B cell (primary cell): ENCODE results near the gene ZNF672. TPM values are rescaled to one million over a fixed set of nuclear protein-coding genes. Genes with fewer than 3 reads are reported as not detected.

ENCODE experiments used
- ATAC-seq: fragments of 200-7000 bp; cut with Tn5 transposase; one replicate; pipeline ENCODE4 v1.10.0; 2021; ENCODE audit warnings: low read depth, mild to moderate bottlenecking, moderate number of reproducible peaks, moderate library complexity
- CTCF ChIA-PET: fragments of 350-600 bp; sonication (Branson Sonifier 250); formaldehyde crosslinking; loops from one replicate; lab custom pipeline; 2021; ENCODE audit warnings: antibody characterized with exemption, inconsistent platforms; lab: Charles Lee
- POLR2A ChIA-PET: fragments of 350-600 bp; sonication (Branson Sonifier 250); formaldehyde crosslinking; loops from one replicate; lab custom pipeline; 2021; ENCODE audit warnings: antibody characterized with exemption; lab: Charles Lee
- DNase-seq: peaks from one replicate; pipeline ENCODE4 v3.0.0; 2013
- H2AFZ ChIP-seq: 2 replicates; pipeline ENCODE4 v1.6.1; 2012; ENCODE audit warnings: mild to moderate bottlenecking, low read depth, low read length; ENCODE audit not compliant: insufficient read depth, poor library complexity, severe bottlenecking
- H3K27ac ChIP-seq, 2 donors: 1 replicate in 1 of 2; 2 replicates in 1 of 2; pipeline ENCODE4 v1.5.1; 2012 to 2013; ENCODE audit warnings: low read length in 2 of 2, mild to moderate bottlenecking in 2 of 2, moderate library complexity in 1 of 2
- H3K27me3 ChIP-seq, 4 experiments: fragments of 200-600 bp in 1 of 4; sonication (generic) in 1 of 4; replicated peaks in 1 of 4; 1 replicate in 2 of 4; 2 replicates in 2 of 4; pipeline versions ENCODE4 v1.6.1 to v1.7.0; 2013 to 2016; ENCODE audit warnings: low read length in 3 of 4, mild to moderate bottlenecking in 2 of 4, mixed read lengths in 1 of 4, moderate library complexity in 1 of 4; ENCODE audit not compliant: insufficient read depth in 4 of 4, control insufficient read depth in 3 of 4; ENCODE audit errors: control extremely low read depth in 1 of 4
- H3K36me3 ChIP-seq, 2 experiments: replicated peaks in 1 of 2; 1 replicate in 1 of 2; 2 replicates in 1 of 2; pipeline versions ENCODE4 v1.6.1 to v1.7.1; 2013; ENCODE audit warnings: low read length in 1 of 2; ENCODE audit not compliant: insufficient read depth in 2 of 2, control insufficient read depth in 1 of 2; ENCODE audit errors: control extremely low read depth in 1 of 2, extremely low read depth in 1 of 2
- H3K4me1 ChIP-seq, 2 donors: fragments of 200-600 bp in 1 of 2; sonication (generic) in 1 of 2; 1 replicate in 1 of 2; 2 replicates in 1 of 2; pipeline versions ENCODE4 v1.5.1 to v1.6.1; 2013 to 2017; ENCODE audit warnings: low read length in 2 of 2; ENCODE audit not compliant: control insufficient read depth in 2 of 2, insufficient read depth in 2 of 2
- H3K4me2 ChIP-seq: replicated peaks from 2 replicates; pipeline ENCODE3; 2012; ENCODE audit warnings: mild to moderate bottlenecking, low read depth, low read length; ENCODE audit not compliant: poor library complexity, severe bottlenecking
- H3K4me3 ChIP-seq, 5 experiments: fragments of 200-600 bp in 1 of 5; sonication (generic) in 1 of 5; 1 replicate in 3 of 5; 2 replicates in 2 of 5; pipeline versions ENCODE4 v1.5.1 to v1.7.0; 2011 to 2016; ENCODE audit warnings: low read length in 4 of 5, mild to moderate bottlenecking in 4 of 5, low read depth in 2 of 5, control low read depth in 1 of 5, moderate library complexity in 1 of 5; ENCODE audit not compliant: insufficient read depth in 1 of 5; ENCODE audit errors: control extremely low read depth in 1 of 5, extremely low read depth in 1 of 5
- H3K79me2 ChIP-seq: fragments of 200-600 bp; sonication (generic); one replicate; pipeline ENCODE4 v1.6.0; 2016; ENCODE audit warnings: low read length; ENCODE audit not compliant: control insufficient read depth, insufficient read depth
- H3K9ac ChIP-seq: fragments of 200-600 bp; sonication (generic); 2 replicates; pipeline ENCODE4 v1.6.1; 2017; ENCODE audit warnings: mild to moderate bottlenecking, low read length, moderate library complexity
- H3K9me3 ChIP-seq, 3 donors: one replicate each; pipeline versions ENCODE4 v1.6.1 to v1.7.1; 2013; ENCODE audit warnings: low read length in 2 of 3; ENCODE audit not compliant: control insufficient read depth in 2 of 3, insufficient read depth in 1 of 3; ENCODE audit errors: control extremely low read depth in 1 of 3
- H4K20me1 ChIP-seq: 2 replicates; pipeline ENCODE4 v1.6.0; 2012; ENCODE audit warnings: mild to moderate bottlenecking, low read length; ENCODE audit not compliant: insufficient read depth, control insufficient read depth, poor library complexity, severe bottlenecking
- H3K27ac Mint-ChIP-seq: one replicate; pipeline ENCODE4 v1.8.0; 2021; ENCODE audit warnings: mixed read lengths
- H3K27me3 Mint-ChIP-seq: one replicate; pipeline ENCODE4 v1.8.0; 2021; ENCODE audit warnings: mixed read lengths
- H3K4me1 Mint-ChIP-seq: one replicate; pipeline ENCODE4 v1.8.0; 2021; ENCODE audit warnings: mixed read lengths
- H3K4me3 Mint-ChIP-seq: one replicate; pipeline ENCODE4 v1.8.0; 2021; ENCODE audit warnings: mixed read lengths
- H3K9me3 Mint-ChIP-seq: one replicate; pipeline ENCODE4 v1.8.0; 2022; ENCODE audit warnings: mixed read lengths; ENCODE audit not compliant: insufficient read depth
- EZH2 ChIP-seq: IDR thresholded peaks from 2 replicates; pipeline ENCODE4 v1.6.1; 2012; ENCODE audit warnings: borderline replicate concordance, low read depth, mild to moderate bottlenecking, moderate library complexity, low read length; ENCODE audit not compliant: insufficient read depth, poor library complexity, severe bottlenecking
- WGBS: methylation state at CpG from one replicate; pipeline ENCODE4 v1.1.5; 2013; ENCODE audit warnings: missing lambda C conversion rate; ENCODE audit not compliant: insufficient coverage; 5-methylcytosine and 5-hydroxymethylcytosine counted together
- intact Hi-C: fragments of 100-400 bp; cut with micrococcal nuclease; formaldehyde crosslinking; loops from one replicate; pipeline ENCODE4 v1.10.0; 2022
- polyA plus RNA-seq: library from polyadenylated mRNA; depleted of rRNA; stranded (reverse); fragments of >200 nt; gene quantifications from 2 replicates; pipeline ENCODE4 v1.2.3, GENCODE V29; 2012
- total RNA-seq, 2 donors: library from RNA; stranded (reverse); fragments of 120-200 nt in 1 of 2; gene quantifications; 1 replicate in 1 of 2; 2 replicates in 1 of 2; pipeline versions ENCODE4 v1.2.3 to v1.2.4, GENCODE V29; 2013 to 2022
- TF ChIP-seq, protein P1 (sequence below): fragments of 200-600 bp; IDR thresholded peaks from one replicate; pipeline ENCODE4 v1.8.0; 2022; ENCODE audit warnings: antibody characterized with exemption, mild to moderate bottlenecking

Gene ZNF672
- total and polyA plus RNA-seq, 2 donors (not counting 1 experiment from before 2014, with no cell fraction given): 46.4 to 56.3 TPM

DNA sequence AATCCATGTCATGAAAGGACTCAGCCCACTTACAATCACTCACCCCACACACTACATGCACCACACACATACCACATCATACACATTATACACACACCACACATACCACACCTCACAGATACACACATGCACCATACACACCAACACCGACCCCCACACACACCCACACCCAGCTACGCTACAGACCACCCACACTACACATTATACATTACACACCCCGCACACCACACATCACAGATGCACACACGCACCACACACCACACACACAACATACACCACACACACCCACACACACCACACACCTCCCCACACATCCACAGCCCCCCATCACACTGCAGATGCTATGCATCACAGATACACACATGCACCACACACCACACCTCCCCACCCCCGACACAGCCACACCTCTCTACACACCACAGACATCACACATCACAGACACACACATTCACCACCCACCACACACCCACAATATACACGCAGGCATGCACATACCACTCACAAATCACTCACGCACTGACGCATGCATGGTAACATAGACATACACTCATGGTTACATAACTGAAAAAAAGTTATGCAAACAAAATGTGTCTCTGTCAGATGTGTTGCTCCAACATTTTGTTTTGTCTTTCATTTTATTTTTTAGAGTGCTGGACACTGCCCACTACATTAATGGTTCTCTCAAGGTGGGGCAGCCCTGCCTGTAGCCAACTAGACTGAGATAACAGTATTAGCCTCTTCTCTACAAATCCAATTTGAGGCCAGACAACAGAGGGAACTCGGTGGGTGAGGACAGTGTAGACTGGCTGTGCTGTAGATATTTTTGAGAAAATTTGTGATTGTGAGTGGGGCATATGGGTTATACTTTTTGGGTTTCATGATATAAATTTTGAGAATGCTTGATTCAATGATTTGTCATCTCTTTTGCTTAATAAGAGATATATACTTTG, 52.8 kb downstream of the ZNF672 start:
- Mint-ChIP-seq H3K27me3 (peaks cover 17% of the 10 kb centered on the region), H3K4me3 (no peak overlapping the region), H3K9me3 (no peaks in the 10 kb centered on the region), H3K4me1 (peaks cover 11% of the 10 kb centered on the region), H3K27ac (no peak overlapping the region)
- no peak overlapping the region for H3K27ac ChIP-seq
- intact Hi-C loops: no loop called here
- ATAC-seq (no peak), DNase-seq (no peak)
- no peaks in the 10 kb centered on the region for H3K79me2 ChIP-seq
- WGBS: 94% methylated on average over 5 of the region's 9 CpGs
- H3K27me3 ChIP-seq: peaks cover 0 to 6% (median 3%) of the 10 kb centered on the region in 4 experiments
- no peak overlapping the region for H3K9ac ChIP-seq
- H3K9me3 ChIP-seq: peaks cover 0 to 3% (median 0%) of the 10 kb centered on the region in 3 donors
- ChIA-PET CTCF (no interaction called here), POLR2A (no interaction called here)
- no peak overlapping the region for H3K4me2 ChIP-seq
- H4K20me1 ChIP-seq: no peaks in the 10 kb centered on the region
- no peak for TF ChIP-seq EZH2
- TF ChIP-seq, protein P1, sequence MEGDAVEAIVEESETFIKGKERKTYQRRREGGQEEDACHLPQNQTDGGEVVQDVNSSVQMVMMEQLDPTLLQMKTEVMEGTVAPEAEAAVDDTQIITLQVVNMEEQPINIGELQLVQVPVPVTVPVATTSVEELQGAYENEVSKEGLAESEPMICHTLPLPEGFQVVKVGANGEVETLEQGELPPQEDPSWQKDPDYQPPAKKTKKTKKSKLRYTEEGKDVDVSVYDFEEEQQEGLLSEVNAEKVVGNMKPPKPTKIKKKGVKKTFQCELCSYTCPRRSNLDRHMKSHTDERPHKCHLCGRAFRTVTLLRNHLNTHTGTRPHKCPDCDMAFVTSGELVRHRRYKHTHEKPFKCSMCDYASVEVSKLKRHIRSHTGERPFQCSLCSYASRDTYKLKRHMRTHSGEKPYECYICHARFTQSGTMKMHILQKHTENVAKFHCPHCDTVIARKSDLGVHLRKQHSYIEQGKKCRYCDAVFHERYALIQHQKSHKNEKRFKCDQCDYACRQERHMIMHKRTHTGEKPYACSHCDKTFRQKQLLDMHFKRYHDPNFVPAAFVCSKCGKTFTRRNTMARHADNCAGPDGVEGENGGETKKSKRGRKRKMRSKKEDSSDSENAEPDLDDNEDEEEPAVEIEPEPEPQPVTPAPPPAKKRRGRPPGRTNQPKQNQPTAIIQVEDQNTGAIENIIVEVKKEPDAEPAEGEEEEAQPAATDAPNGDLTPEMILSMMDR: no peak
- H3K4me3 ChIP-seq: no peak overlapping the region
- peaks cover 6 to 10% of the 10 kb centered on the region in 2 donors for H3K4me1 ChIP-seq
- H2AFZ ChIP-seq: no peak overlapping the region
- no peaks in the 10 kb centered on the region for H3K36me3 ChIP-seq

DNA sequence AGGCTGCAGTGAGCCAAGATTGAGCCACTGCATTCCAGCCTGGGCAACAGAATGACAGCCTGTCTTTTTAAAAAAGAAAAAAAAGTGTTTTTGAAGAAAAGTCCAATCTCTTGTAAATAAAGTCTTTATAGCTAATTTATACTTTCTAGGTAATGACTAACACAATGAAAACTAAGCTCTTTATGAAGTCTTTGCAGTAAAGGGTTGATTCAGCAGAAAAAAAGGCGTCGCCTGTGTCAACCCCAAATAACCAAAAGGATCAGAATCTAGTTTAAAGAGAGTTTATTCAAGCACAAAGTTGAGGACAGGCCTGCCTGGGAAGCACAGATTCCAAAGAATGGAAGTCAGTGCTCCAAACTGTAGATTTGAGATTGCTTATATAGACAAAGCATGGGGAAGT, 53.7 kb downstream of the ZNF672 start:
- Histone ChIP-seq H3K27ac (no peak overlapping the region), H3K4me1 (peaks cover 0 to under 1% of the 10 kb centered on the region in 2 donors), H3K9ac (no peak overlapping the region), H3K9me3 (peaks cover 0 to 3% (median 0%) of the 10 kb centered on the region in 3 donors), H2AFZ (no peak overlapping the region), H3K79me2 (no peaks in the 10 kb centered on the region), H4K20me1 (no peaks in the 10 kb centered on the region), H3K4me2 (no peak overlapping the region), H3K27me3 (peaks cover 0 to 9% (median 3%) of the 10 kb centered on the region in 4 experiments), H3K36me3 (no peaks in the 10 kb centered on the region), H3K4me3 (no peak overlapping the region)
- TF ChIP-seq, protein P1: no peak
- TF ChIP-seq EZH2: no peak
- Mint-ChIP-seq H3K4me3 (no peak overlapping the region), H3K9me3 (no peaks in the 10 kb centered on the region), H3K27me3 (peaks cover 17% of the 10 kb centered on the region), H3K27ac (no peak overlapping the region), H3K4me1 (peaks cover 2% of the 10 kb centered on the region)
- DNase-seq (no peak), ATAC-seq (no peak)
- POLR2A ChIA-PET: no interaction called here
- no CpG with 5 or more reads among the region's 2 CpGs for WGBS
- CTCF ChIA-PET: no interaction called here
- intact Hi-C loops: no loop called here
